ENCODE measurements around the gene NIF3L1. TPM values are rescaled to one million over a fixed set of nuclear protein-coding genes. Genes with fewer than 3 reads are reported as not detected.

NIF3L1 gene
- total RNA-seq, 1 donor from 2014 or later: 14.4 TPM

Other genes with a start within 250 kb of the NIF3L1 start
- 413 and 560 TPM in 2 replicates for gene BZW1, start 77.5 kb upstream of the NIF3L1 start, total RNA-seq
- gene CLK1, start 24.7 kb upstream of the NIF3L1 start, total RNA-seq: 53.3 and 73.3 TPM in 2 replicates
- gene PPIL3, start 294 bp upstream of the NIF3L1 start, total RNA-seq: 22.5 and 23.4 TPM in 2 replicates
- 13.8 and 16.9 TPM in 2 replicates for gene ORC2, start 74.3 kb downstream of the NIF3L1 start, total RNA-seq
- gene HYCC2, start 182.3 kb downstream of the NIF3L1 start, total RNA-seq: 7.8 and 9.6 TPM in 2 replicates
- 45.4 and 75.0 TPM in 2 replicates for gene NDUFB3, start 182.6 kb downstream of the NIF3L1 start, total RNA-seq
- gene CFLAR, start 226.8 kb downstream of the NIF3L1 start, total RNA-seq: 86.8 and 95.6 TPM in 2 replicates

Data from dermis microvascular lymphatic vessel endothelial cell (primary cell).